MCF 10A (cell line): ENCODE data around the gene ZNF138. TPM values are rescaled to one million over a fixed set of nuclear protein-coding genes. Genes with fewer than 3 reads are reported as not detected.

Source experiments
- BruUV-seq: library from RNA; stranded (reverse); fragments of 400-500 nt; replicated peaks from 2 replicates; lab custom pipeline; 2021; lab: Mats Ljungman, UMichigan
- CTCF ChIA-PET: fragments of 300-600 bp; sonication (Branson Sonifier 250); formaldehyde crosslinking; extraction: SDS; loops from one replicate; lab custom pipeline; 2021; ENCODE audit warnings: antibody characterized with exemption, inconsistent platforms; lab: Yijun Ruan, JAX
- POLR2A ChIA-PET: fragments of 300-600, 350-650 bp; sonication (Branson Sonifier 250); formaldehyde crosslinking; extraction: SDS; loops from one replicate; lab custom pipeline; 2020; ENCODE audit warnings: antibody characterized with exemption, inconsistent platforms; lab: Yijun Ruan, JAX
- DNase-seq: peaks from one replicate; pipeline ENCODE4 v3.0.0-alpha.2; 2018; ENCODE audit not compliant: unreplicated experiment
- H3K27ac Mint-ChIP-seq: one replicate; pipeline ENCODE4 v1.8.0; 2022; ENCODE audit warnings: mild to moderate bottlenecking, low read depth, mixed read lengths; ENCODE audit not compliant: unreplicated experiment
- H3K27me3 Mint-ChIP-seq: one replicate; pipeline ENCODE4 v1.8.0; 2022; ENCODE audit warnings: mixed read lengths; ENCODE audit not compliant: insufficient read depth, unreplicated experiment
- H3K36me3 Mint-ChIP-seq: one replicate; pipeline ENCODE4 v1.8.0; 2022; ENCODE audit warnings: mild to moderate bottlenecking, moderate library complexity, mixed read lengths; ENCODE audit not compliant: insufficient read depth, unreplicated experiment
- H3K4me1 Mint-ChIP-seq: one replicate; pipeline ENCODE4 v1.8.0; 2022; ENCODE audit warnings: mixed read lengths; ENCODE audit not compliant: insufficient read depth, unreplicated experiment
- H3K4me3 Mint-ChIP-seq: one replicate; pipeline ENCODE4 v1.8.0; 2022; ENCODE audit warnings: mild to moderate bottlenecking, moderate library complexity, mixed read lengths; ENCODE audit not compliant: unreplicated experiment
- H3K9me3 Mint-ChIP-seq: one replicate; pipeline ENCODE4 v1.8.0; 2022; ENCODE audit warnings: mixed read lengths; ENCODE audit not compliant: unreplicated experiment
- intact Hi-C: fragments of 100-400 bp; cut with micrococcal nuclease; formaldehyde crosslinking; loops from 2 replicates; pipeline ENCODE4 v1.14.1; 2022
- total RNA-seq: library from RNA; stranded (reverse); gene quantifications from 2 replicates; pipeline ENCODE4 v1.2.3, GENCODE V29; 2022
- TF ChIP-seq, protein P1 (sequence below): fragments of 200-600 bp; IDR thresholded peaks from one replicate; pipeline ENCODE4 v1.8.0; 2022; ENCODE audit warnings: antibody characterized with exemption, mild to moderate bottlenecking; ENCODE audit not compliant: unreplicated experiment

Gene ZNF138
- total RNA-seq, 1 experiment from 2014 or later: 3.3 TPM

DNA sequence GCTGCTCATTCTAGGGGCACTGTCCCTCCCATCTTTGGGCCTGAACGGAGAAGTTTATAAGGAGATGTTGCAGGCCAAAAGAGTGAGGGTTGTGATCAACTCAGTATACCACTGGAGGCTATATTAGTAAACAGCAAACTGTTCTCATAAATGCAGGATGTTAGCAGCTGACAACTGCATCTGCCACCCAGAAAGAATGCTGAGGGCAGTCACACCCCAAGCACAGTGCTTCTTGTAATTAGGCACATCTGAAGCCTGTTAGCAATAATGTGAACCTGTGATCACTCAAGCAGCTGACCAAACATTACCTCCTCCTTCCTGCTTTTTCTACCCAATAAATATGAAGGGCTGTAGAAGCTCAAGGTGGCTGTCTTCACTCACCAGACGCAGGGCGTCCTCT is 38.4 kb upstream of the ZNF138 start:
- no peaks in the 10 kb centered on the region for H3K27me3 Mint-ChIP-seq
- DNase-seq: no peak
- H3K36me3 Mint-ChIP-seq: no peaks in the 10 kb centered on the region
- POLR2A ChIA-PET: no interaction called here
- BruUV-seq: no TSS peak
- TF ChIP-seq, protein P1, sequence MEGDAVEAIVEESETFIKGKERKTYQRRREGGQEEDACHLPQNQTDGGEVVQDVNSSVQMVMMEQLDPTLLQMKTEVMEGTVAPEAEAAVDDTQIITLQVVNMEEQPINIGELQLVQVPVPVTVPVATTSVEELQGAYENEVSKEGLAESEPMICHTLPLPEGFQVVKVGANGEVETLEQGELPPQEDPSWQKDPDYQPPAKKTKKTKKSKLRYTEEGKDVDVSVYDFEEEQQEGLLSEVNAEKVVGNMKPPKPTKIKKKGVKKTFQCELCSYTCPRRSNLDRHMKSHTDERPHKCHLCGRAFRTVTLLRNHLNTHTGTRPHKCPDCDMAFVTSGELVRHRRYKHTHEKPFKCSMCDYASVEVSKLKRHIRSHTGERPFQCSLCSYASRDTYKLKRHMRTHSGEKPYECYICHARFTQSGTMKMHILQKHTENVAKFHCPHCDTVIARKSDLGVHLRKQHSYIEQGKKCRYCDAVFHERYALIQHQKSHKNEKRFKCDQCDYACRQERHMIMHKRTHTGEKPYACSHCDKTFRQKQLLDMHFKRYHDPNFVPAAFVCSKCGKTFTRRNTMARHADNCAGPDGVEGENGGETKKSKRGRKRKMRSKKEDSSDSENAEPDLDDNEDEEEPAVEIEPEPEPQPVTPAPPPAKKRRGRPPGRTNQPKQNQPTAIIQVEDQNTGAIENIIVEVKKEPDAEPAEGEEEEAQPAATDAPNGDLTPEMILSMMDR: no peak
- CTCF ChIA-PET: no interaction called here
- H3K27ac Mint-ChIP-seq: no peak overlapping the region
- intact Hi-C loops: no loop called here
- no peak overlapping the region for H3K4me3 Mint-ChIP-seq
- H3K4me1 Mint-ChIP-seq: no peaks in the 10 kb centered on the region
- no peaks in the 10 kb centered on the region for H3K9me3 Mint-ChIP-seq

GRCh38 chr7:64758151-64758550 is 36.1 kb upstream of the ZNF138 start:
- ChIA-PET POLR2A (no interaction called here), CTCF (interaction anchor here (1.1 kb wide), 1 partner anchor 9 kb away, joined by 4 read pairs; no protein-coding TSS in a partner anchor)
- H3K36me3 Mint-ChIP-seq: no peaks in the 10 kb centered on the region
- H3K4me1 Mint-ChIP-seq: no peaks in the 10 kb centered on the region
- DNase-seq: no peak
- TF ChIP-seq, protein P1: no peak
- no TSS peak for BruUV-seq
- intact Hi-C loops: no loop called here
- H3K4me3 Mint-ChIP-seq: no peak overlapping the region
- no peaks in the 10 kb centered on the region for H3K9me3 Mint-ChIP-seq
- no peak overlapping the region for H3K27ac Mint-ChIP-seq
- H3K27me3 Mint-ChIP-seq: no peaks in the 10 kb centered on the region

DNA sequence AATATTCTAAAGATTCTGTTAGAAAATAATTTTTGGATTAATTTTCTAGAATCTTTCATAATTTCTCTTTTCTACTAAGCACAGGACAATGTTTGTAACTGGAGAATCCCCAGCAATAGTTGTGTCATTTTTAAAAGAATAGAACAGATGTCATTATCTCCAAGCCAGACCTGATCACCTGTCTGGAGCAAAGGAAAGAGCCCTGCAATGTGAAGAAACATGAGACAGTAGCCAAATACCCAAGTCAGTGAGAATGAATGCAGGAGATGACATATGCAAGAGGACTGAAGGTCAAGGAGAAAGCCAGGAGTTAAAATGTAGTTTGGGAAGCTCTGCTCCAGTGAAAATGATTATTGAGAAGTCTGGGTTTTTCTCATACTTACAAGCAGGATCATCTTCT is 25.4 kb upstream of the ZNF138 start:
- Mint-ChIP-seq H3K27ac (no peak overlapping the region), H3K4me3 (no peak overlapping the region), H3K36me3 (no peaks in the 10 kb centered on the region), H3K9me3 (peaks cover 8% of the 10 kb centered on the region), H3K27me3 (no peaks in the 10 kb centered on the region), H3K4me1 (no peaks in the 10 kb centered on the region)
- POLR2A ChIA-PET: no interaction called here
- TF ChIP-seq, protein P1: no peak
- intact Hi-C loops: no loop called here
- BruUV-seq: no TSS peak
- no peak for DNase-seq
- CTCF ChIA-PET: no interaction called here

- Mint-ChIP-seq H3K4me1 (no peaks in the 10 kb centered on the region), H3K27ac (no peak overlapping the region), H3K9me3 (peaks cover 5% of the 10 kb centered on the region), H3K36me3 (no peaks in the 10 kb centered on the region), H3K27me3 (no peaks in the 10 kb centered on the region), H3K4me3 (no peak overlapping the region)
- intact Hi-C loops: no loop called here
- DNase-seq: no peak
- ChIA-PET POLR2A (no interaction called here), CTCF (no interaction called here)
- TF ChIP-seq, protein P1: no peak
- BruUV-seq: no TSS peak
Measured at GRCh38 chr7:64774204-64774842, 19.9 kb upstream of the ZNF138 start.
